Frontal cortex (tissue), 4 donors: ENCODE data around the gene QPCT. TPM values are rescaled to one million over a fixed set of nuclear protein-coding genes. Genes with fewer than 3 reads are reported as not detected.

Experiments used
- DNase-seq, 2 donors: peaks; one replicate each; pipeline ENCODE4 v3.0.0; 2012; ENCODE audit warnings: low spot score in 2 of 2
- FAIRE-seq: peaks from 2 replicates; lab custom pipeline; 2012; peaks lifted over from hg19 to GRCh38; lab: Jason Lieb, UNC
- small RNA-seq: library from RNA; depleted of rRNA; stranded (forward); fragments of <200 nt; gene quantifications from one replicate; pipeline ENCODE3, GENCODE V24; 2014
- total RNA-seq: library from RNA; depleted of rRNA; stranded (reverse); fragments of >200 nt; gene quantifications from one replicate; pipeline ENCODE4 v1.2.3, GENCODE V29; 2014
- donor health status: control.
- donor health status: control.
- donor health status: control.

The QPCT gene
- total RNA-seq, 1 donor from 2014 or later, result 22.0 TPM

DNA sequence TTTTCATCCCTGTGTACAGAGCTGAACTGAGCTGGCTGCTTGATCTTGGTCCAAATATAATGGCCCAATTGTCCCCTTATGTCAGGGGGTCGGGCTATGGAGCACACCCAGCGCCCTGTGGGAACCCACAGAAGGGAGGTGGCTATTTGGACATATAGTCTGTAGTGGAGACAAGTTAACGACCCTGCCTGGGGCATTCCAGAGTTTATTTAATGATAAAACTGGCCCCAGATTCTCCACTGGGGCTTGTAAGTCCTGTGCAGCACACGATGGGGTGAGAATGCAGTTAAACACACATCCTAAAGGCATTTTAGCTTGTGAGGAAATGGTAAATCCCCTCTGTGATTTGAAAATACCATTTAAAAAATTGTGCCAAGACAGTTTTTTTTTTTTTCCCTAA, 72.9 kb downstream of the QPCT start:
- no peak for FAIRE-seq
- no peak for DNase-seq

DNA sequence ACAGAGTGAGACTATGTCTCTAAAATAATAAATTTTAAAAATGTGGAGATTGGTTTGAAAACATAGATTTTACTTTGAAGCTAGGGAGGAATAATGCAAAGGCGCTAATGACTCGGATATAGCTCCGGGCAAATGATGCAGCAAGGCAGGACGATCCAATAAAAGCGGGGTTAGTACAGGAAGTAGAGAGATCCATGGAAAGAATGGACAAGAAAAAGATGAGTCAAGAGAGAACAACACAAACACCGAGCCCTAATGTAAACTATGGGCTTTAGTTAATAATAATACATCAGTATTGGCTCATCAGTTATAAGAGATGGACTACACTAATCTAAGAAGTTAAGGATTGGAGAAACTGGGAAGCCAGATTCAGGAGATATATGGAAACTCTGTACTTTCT, 74.5 kb downstream of the QPCT start:
- FAIRE-seq, result no peak

DNA sequence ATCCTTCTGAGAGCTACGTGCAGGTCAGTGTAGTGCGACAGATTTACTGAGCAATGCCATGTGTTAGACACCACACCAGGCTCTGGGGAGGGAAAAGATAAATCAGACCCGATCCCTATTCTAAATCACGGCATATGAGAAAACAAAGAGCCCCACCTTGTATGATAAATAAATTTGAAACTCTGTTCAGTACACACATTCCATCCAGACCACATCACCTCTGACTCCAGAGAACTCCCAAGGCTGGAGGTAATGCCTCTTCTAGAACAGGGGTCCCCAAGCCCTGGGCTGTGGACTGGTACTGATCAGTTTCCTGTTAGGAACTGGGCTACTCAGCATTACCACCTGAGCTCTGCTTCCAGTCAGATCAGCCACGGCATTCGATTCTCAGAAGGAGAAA, 77.3 kb downstream of the QPCT start:
- DNase-seq (no peak), FAIRE-seq (no peak)

More for the DNA sequence above, 74.5 kb downstream of the QPCT start:
- DNase-seq, result no peak

DNA sequence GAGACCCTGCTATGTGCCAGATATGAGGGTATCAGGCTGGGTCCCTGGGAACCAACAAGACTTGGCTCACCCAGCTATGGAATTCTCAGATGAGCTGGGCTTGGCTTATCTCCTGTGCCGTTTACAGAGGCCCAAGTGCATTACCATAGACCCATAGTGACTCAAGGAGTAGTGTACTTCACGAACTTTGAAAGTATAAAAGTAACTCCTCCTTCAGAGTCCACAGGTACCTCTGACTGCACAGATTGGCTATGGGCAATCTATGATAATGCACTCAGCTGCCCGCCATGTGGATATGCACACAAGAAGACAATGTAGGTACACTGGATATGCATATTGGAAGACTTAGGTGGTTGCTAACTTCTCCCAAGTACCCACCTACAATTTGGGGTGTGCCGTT, 78.4 kb downstream of the QPCT start:
- DNase-seq (no peak), FAIRE-seq (no peak)

Small RNAs within 50 kb of the gene (small RNA-seq; reads per million reads assigned to genes)
- gene RNU6-939P, result not detected

Other genes starting within 250 kb of the QPCT start
- gene EIF2AK2, start 187.7 kb upstream of the QPCT start, total RNA-seq, result 50.1 TPM
- not detected for gene SULT6B1, start 156.0 kb upstream of the QPCT start, total RNA-seq
- gene CEBPZOS, start 148.1 kb upstream of the QPCT start, total RNA-seq, result 22.8 TPM
- 51.4 TPM for gene CEBPZ, start 113.0 kb upstream of the QPCT start, total RNA-seq
- gene NDUFAF7, start 113.0 kb upstream of the QPCT start, total RNA-seq, result 26.1 TPM
- 24.1 TPM for gene PRKD3, start 19.8 kb upstream of the QPCT start, total RNA-seq